GM20000 (cell line): Measurements from ENCODE around the gene MYOG.

Experiments used
- DNase-seq: peaks from one replicate; pipeline ENCODE4 v3.0.0; 2012; ENCODE audit warnings: low spot score
- TF ChIP-seq, protein P1 (sequence below): IDR thresholded peaks from 2 replicates; pipeline ENCODE4 v1.5.1; 2012; ENCODE audit warnings: mild to moderate bottlenecking, control low read depth; ENCODE audit errors: extremely low read depth, missing control alignments

Gene MYOG

DNA sequence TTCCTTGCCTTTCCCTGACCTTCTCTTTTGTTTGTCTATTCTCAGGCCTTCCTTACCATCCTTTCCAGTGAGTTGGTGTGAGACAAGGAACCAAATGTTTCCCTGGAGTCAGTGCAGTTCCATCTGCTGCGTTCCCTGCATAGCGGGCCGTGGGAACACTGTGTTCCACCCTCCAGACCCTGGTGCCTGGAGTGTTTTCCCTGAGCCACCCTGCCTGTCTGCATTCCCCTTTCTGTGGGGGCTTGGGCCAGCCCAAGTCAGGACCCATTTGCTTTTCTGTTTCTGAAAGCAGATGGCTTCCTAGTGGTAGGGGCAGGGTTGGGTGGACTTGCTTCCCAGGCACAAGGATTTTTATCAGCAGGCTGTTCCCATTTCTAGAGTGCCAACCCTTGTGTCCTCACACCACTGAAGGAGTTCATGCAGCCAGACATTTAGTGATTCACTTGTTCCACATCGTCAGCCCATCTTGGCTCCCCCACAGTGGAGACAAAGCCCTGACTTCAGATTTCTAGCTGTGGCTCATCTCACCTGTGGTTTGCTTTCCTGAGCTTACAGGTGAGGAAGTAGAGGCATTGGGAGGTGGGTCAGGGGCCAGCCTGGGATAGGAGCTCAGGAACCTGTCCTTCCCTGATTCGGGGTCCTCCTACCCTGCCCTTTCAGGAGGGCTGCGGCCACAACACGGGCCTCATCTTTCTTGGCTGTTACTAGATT lies 14.1 kb upstream of the MYOG start:
- TF ChIP-seq, protein P1, sequence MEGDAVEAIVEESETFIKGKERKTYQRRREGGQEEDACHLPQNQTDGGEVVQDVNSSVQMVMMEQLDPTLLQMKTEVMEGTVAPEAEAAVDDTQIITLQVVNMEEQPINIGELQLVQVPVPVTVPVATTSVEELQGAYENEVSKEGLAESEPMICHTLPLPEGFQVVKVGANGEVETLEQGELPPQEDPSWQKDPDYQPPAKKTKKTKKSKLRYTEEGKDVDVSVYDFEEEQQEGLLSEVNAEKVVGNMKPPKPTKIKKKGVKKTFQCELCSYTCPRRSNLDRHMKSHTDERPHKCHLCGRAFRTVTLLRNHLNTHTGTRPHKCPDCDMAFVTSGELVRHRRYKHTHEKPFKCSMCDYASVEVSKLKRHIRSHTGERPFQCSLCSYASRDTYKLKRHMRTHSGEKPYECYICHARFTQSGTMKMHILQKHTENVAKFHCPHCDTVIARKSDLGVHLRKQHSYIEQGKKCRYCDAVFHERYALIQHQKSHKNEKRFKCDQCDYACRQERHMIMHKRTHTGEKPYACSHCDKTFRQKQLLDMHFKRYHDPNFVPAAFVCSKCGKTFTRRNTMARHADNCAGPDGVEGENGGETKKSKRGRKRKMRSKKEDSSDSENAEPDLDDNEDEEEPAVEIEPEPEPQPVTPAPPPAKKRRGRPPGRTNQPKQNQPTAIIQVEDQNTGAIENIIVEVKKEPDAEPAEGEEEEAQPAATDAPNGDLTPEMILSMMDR = no peak
- DNase-seq = no peak

DNA sequence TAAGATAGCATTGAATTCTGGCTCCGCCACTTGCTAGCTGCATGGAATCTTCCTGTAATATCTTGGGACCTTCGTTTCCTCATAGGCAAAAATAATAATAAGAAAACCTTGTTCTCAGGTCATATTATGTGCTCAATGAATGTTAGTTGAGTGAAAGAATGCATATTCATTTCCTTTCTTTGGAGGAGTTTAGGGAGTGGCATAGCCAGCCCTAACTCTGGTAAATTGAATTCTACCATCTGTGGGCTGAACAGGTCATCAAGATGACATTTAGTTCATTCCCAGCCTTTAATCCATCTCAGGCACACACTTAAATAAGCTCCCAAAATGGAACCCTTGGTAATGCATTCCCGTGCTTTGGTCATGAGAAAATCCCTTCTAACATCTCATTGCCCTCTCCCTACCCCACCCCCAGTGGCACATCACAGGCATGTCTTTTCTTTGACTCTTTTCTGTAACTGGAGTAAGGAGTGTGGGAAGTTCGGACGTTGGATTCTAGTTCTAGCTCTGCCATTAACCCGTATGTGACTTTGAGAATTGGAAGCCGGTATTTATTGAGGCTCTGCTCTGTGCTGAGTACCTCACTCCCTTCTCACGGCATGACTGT lies 13.2 kb upstream of the MYOG start:
- DNase-seq = no peak
- TF ChIP-seq, protein P1 = no peak

DNA sequence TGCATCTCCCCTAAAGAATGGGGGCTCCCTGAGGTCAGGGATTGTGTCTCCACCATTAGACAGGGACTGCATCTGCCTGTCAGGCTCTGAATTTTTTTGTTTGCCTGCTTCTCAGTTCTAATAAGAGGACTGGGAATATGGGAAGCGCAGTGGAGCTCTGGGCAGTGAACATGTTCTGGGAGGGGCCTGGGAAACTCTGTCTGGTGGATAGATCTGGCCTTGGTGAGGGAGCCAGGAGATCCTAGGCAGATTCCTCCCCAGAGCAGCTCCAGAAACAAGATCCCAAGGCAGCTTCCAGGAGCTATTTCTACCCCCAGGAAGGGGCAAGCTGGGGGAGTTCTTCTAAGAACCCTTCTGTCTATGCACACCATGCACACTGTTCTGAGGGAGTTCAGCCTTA lies 12.6 kb upstream of the MYOG start:
- TF ChIP-seq, protein P1 = no peak
- no peak for DNase-seq

DNA sequence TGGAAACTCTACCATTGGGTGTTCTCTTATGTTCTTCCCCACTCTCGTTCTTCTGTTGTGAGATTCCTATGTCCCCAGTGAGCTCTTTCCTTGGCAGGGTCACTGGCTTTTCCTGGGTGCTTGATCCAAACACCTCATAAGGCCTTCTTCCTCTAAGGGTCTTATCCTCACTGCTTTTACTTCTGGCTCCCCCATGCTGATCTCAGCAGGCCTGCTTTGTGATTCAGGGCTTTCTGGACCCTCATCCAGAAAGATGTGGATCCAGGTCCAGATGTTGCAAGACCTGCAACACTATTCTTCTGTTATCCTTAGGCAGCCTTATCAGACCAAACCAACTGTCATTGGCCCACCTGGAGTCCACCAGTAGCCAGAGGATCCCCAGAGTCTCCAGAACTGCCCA lies 11.2 kb upstream of the MYOG start:
- TF ChIP-seq, protein P1 = no peak
- DNase-seq = no peak

DNA sequence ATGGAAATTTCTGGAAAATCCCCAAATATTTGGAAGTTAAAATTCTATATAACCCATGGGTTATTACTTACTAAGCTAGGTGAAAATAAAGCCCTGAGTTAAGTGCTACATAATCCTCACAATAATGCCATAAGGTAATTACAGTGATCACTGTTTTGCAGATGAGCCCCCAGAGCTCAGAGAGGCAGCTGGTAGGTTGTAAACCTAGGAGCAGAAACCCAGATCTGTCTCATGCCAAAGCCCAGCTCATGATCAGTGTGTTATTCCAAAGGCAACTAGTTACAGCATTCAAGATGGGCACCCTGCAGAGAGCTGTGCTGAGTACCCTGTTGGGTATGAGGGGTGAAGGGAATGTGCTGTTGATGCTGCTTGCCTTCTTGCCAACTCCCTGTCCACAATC lies 10.8 kb upstream of the MYOG start:
- DNase-seq = no peak
- TF ChIP-seq, protein P1 = no peak

DNA sequence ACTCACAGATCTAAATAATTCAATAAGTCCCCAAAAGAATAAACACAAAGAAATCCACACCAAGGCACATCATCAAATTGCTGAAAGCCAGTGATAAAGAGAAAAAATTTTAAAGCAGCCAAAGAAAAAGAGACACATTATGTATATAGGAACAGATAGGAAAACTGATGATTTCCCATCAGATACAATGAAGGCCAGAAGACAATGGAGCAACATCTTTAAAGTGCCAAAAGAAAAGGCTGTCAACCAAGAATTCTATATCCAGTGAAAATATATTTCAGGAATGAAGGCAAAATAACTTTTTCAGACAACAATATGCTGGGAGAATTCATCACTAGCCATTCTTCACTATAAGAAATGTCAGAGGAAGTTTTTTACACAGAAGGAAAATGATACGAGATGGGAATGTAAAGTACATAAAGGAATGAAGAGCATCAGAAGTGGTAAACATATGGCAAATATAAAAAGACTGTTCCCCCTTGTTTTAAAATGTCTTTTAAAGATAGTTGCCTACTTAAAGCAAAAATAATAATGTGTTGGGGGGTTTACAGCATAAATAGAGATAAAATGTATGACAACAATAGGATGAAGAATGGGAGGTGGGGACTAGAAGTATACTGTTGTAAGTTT lies 9.4 kb upstream of the MYOG start:
- no peak for DNase-seq
- TF ChIP-seq, protein P1 = no peak

DNA sequence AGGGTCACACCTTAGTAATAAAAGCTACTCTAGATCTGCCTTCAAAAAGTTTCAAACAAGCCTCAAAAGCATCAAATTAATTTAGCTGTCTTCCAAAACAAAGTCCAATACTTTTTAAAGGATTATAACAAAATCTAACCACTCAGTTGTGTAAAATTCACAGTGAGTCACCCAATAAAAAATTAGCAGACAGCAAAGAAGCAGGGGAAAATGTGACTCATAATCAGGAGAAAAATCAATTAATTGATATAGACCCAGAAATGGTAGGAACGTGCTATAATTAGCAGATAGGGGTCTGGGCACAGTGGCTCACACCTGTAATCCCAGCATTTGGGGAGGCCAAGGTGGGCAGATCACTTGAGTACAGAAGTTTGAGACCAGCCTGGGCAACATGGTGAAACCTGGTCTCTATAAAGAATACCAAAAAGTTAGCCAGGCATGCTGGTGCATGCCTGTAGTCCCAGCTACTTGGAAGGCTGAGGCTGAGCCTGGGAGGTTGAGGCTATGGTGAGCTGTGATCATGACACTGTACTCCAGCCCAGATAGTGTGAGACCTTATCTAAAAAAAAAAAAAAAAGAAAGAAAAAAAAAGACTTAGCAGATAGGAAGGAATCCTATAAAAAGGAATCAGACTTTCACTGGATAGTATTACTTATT lies 8.1 kb upstream of the MYOG start:
- no peak for DNase-seq
- TF ChIP-seq, protein P1 = no peak
